K562 (cell line): ENCODE measurements around the gene RASSF6. TPM values are rescaled to one million over a fixed set of nuclear protein-coding genes. Genes with fewer than 3 reads are reported as not detected.

Experiments used
- ATAC-seq: fragments of 200-7000 bp; cut with Tn5 transposase; 3 replicates; pipeline ENCODE4 v1.9.1; 2020; ENCODE audit warnings: moderate library complexity
- BruUV-seq: library from RNA; stranded (reverse); fragments of 400-500 nt; replicated peaks from 2 replicates; lab custom pipeline; 2021; lab: Mats Ljungman, UMichigan
- CTCF ChIA-PET: fragments of 300-600 bp; formaldehyde crosslinking; extraction: SDS; loops from one replicate; lab custom pipeline; 2021; ENCODE audit warnings: low intra/inter-chr PET ratio; lab: Yijun Ruan, JAX
- POLR2A ChIA-PET: fragments of 300-600, 350-650 bp; sonication (Branson Sonifier 250); formaldehyde crosslinking; extraction: SDS; loops from one replicate; lab custom pipeline; 2021; ENCODE audit warnings: antibody characterized with exemption, inconsistent platforms; lab: Yijun Ruan, JAX
- DNase-seq, 4 experiments: peaks; one replicate each; pipeline versions ENCODE4 v3.0.0 to v3.0.0-alpha.2; 2011 to 2018; ENCODE audit warnings: low spot score in 3 of 4, mixed read lengths in 3 of 4; ENCODE audit errors: extremely low read depth in 1 of 4
- FAIRE-seq: peaks from 2 replicates; lab custom pipeline; 2011; peaks lifted over from hg19 to GRCh38; lab: Jason Lieb, UNC
- H2AFZ ChIP-seq: 2 replicates; pipeline ENCODE4 v1.6.0; 2011; ENCODE audit warnings: low read depth, low read length, control low read depth, inconsistent platforms
- H3K27ac ChIP-seq: fragments of 200-600 bp; 3 replicates; pipeline ENCODE4 v1.8.0; 2011; ENCODE audit warnings: low read depth, mild to moderate bottlenecking, control low read depth, inconsistent platforms, low read length, moderate library complexity, mixed read lengths; ENCODE audit errors: extremely low read depth
- H3K27me3 ChIP-seq, 2 experiments: fragments of 300-600 bp in 1 of 2; 2 replicates in 1 of 2; 3 replicates in 1 of 2; pipeline versions ENCODE4 v1.6.0 to v1.8.0; 2011; ENCODE audit warnings: inconsistent platforms in 2 of 2, low read length in 2 of 2, mild to moderate bottlenecking in 1 of 2, mixed read lengths in 1 of 2, moderate library complexity in 1 of 2; ENCODE audit not compliant: control insufficient read depth in 2 of 2, insufficient read depth in 2 of 2
- H3K36me3 ChIP-seq: fragments of 300-600 bp; 3 replicates; pipeline ENCODE4 v1.8.0; 2011; ENCODE audit warnings: mild to moderate bottlenecking, low read length, inconsistent platforms; ENCODE audit not compliant: control insufficient read depth, insufficient read depth
- H3K4me1 ChIP-seq, 2 experiments: fragments of 200-600 bp in 1 of 2; replicated peaks in 1 of 2; 2 replicates in 1 of 2; 3 replicates in 1 of 2; pipeline versions ENCODE4 v1.5.1 to v1.8.0; 2011; ENCODE audit warnings: inconsistent platforms in 2 of 2, low read length in 2 of 2, mild to moderate bottlenecking in 1 of 2, mixed read lengths in 1 of 2, moderate library complexity in 1 of 2; ENCODE audit not compliant: control insufficient read depth in 2 of 2, insufficient read depth in 2 of 2
- H3K4me2 ChIP-seq: 2 replicates; pipeline ENCODE4 v1.6.1; 2011; ENCODE audit warnings: low read length, control low read depth, inconsistent platforms, mixed read lengths; ENCODE audit not compliant: insufficient read depth
- H3K4me3 ChIP-seq: fragments of 200-600 bp; sonication (generic), shearing (Covaris generic); 2 replicates; pipeline ENCODE4 v1.5.1; 2016; ENCODE audit warnings: control low read depth, inconsistent platforms
- H3K79me2 ChIP-seq: fragments of 200-600 bp; 3 replicates; pipeline ENCODE4 v1.8.0; 2011; ENCODE audit warnings: low read length, inconsistent platforms; ENCODE audit not compliant: control insufficient read depth, insufficient read depth
- H3K9ac ChIP-seq, 2 experiments: 2 replicates each; pipeline versions ENCODE4 v1.6.0 to v1.6.1; 2011; ENCODE audit warnings: low read depth in 2 of 2, low read length in 2 of 2, control low read depth in 1 of 2, inconsistent platforms in 1 of 2, mild to moderate bottlenecking in 1 of 2, mixed read lengths in 1 of 2; ENCODE audit not compliant: insufficient read depth in 1 of 2
- H3K9me1 ChIP-seq: one replicate; pipeline ENCODE4 v1.6.0; 2011; ENCODE audit warnings: inconsistent platforms, mild to moderate bottlenecking, low read length, moderate library complexity; ENCODE audit not compliant: control insufficient read depth, insufficient read depth
- H3K9me3 ChIP-seq: replicated peaks from 2 replicates; pipeline ENCODE4 v1.5.1; 2011; ENCODE audit warnings: low read depth, low read length, inconsistent platforms; ENCODE audit not compliant: control insufficient read depth, insufficient read depth
- H4K20me1 ChIP-seq: replicated peaks from 2 replicates; pipeline ENCODE4 v1.6.1; 2011; ENCODE audit warnings: low read length, inconsistent platforms, mixed read lengths; ENCODE audit not compliant: control insufficient read depth, insufficient read depth
- C11orf30 ChIP-seq: fragments of 450-650 bp; IDR thresholded peaks from 2 replicates; pipeline ENCODE4 v1.6.1; 2016; ENCODE audit warnings: low read depth, mild to moderate bottlenecking
- FOS ChIP-seq: IDR thresholded peaks from 3 replicates; pipeline ENCODE4 v1.6.1; 2011; ENCODE audit not compliant: insufficient read length; ENCODE audit errors: extremely low read depth
- GTF2B ChIP-seq: IDR thresholded peaks from 2 replicates; pipeline ENCODE4 v1.6.1; 2011; ENCODE audit not compliant: insufficient read length; ENCODE audit errors: extremely low read depth
- HMBOX1 ChIP-seq: sonication (generic); IDR thresholded peaks from 2 replicates; pipeline ENCODE4 v1.6.1; 2016
- ZNF316 ChIP-seq: fragments of 450-650 bp; IDR thresholded peaks from 2 replicates; pipeline ENCODE4 v1.6.1; 2016
- WGBS: fragments of 100-300 bp; shearing (Covaris generic); methylation state at CpG from one replicate; pipeline ENCODE4 v1.1.6; 2016; ENCODE audit warnings: low coverage, mixed read lengths; ENCODE audit not compliant: insufficient coverage; ENCODE audit errors: missing lambda C conversion rate; 5-methylcytosine and 5-hydroxymethylcytosine counted together
- in situ Hi-C: fragments of 300-500 bp; cut with MboI; formaldehyde crosslinking; loops from 4 replicates; pipeline ENCODE4 v1.15.0; 2018; ENCODE audit warnings: inconsistent platforms, mixed read lengths
- intact Hi-C: fragments of 100-400 bp; cut with micrococcal nuclease; formaldehyde crosslinking; loops from 2 replicates; pipeline ENCODE4 v1.14.2; 2022
- polyA plus RNA-seq, 8 experiments: library from polyadenylated mRNA; depleted of rRNA in 4 of 8; stranded (reverse) in 5 of 8; unstranded in 3 of 8; fragments of >200 nt; fragmentation: Nextera tagmentation in 2 of 8; fragmentation: Illumina TruSeq in 1 of 8; extraction: Ambion mirVana in 2 of 8; extraction: Trizol in 1 of 8; gene quantifications; 2 replicates each; pipeline versions ENCODE4 v1.2.1 to v1.2.3, GENCODE V29; 2011 to 2014; ENCODE audit warnings: inconsistent platforms in 1 of 8, missing spikeins in 1 of 8
- total RNA-seq, 7 experiments: library from RNA; depleted of rRNA in 6 of 7; stranded (reverse); fragments of >200 nt in 6 of 7; fragmentation: Illumina TruSeq in 2 of 7; extraction: Trizol in 2 of 7; gene quantifications; 2 replicates each; pipeline versions ENCODE4 v1.2.1 to v1.2.3, GENCODE V29; 2011 to 2021; ENCODE audit warnings: low replicate concordance in 1 of 7

Gene RASSF6
- total and polyA plus RNA-seq, 9 of the 15 experiments (the other 6 are each of a cell fraction or from before 2014, with no cell fraction given), result under 0.01 to 0.25 (median 0.06) TPM; not detected in 1

- intact Hi-C loops (loop anchor here (10.0 kb wide), 2 partner anchors 227 to 337 kb away; no protein-coding TSS in a partner anchor), in situ Hi-C loops (no loop called here)
- Histone ChIP-seq H2AFZ (no peak overlapping the region), H4K20me1 (no peaks in the 10 kb centered on the region), H3K79me2 (no peaks in the 10 kb centered on the region), H3K9me3 (no peaks in the 10 kb centered on the region), H3K4me2 (no peak overlapping the region), H3K27me3 (no peaks in the 10 kb centered on the region), H3K9ac (no peak overlapping the region), H3K4me3 (no peak overlapping the region), H3K9me1 (no peaks in the 10 kb centered on the region), H3K4me1 (no peaks in the 10 kb centered on the region), H3K27ac (no peak overlapping the region), H3K36me3 (no peaks in the 10 kb centered on the region)
- CTCF ChIA-PET, result no interaction called here
- no peak for TF ChIP-seq HMBOX1
- no peak for FAIRE-seq
- no peak for DNase-seq
- BruUV-seq, result no TSS peak
- ATAC-seq, result no peak
- POLR2A ChIA-PET, result no interaction called here
Measured at GRCh38 chr4:73577371-73577770, 42.9 kb downstream of the RASSF6 start.

DNA sequence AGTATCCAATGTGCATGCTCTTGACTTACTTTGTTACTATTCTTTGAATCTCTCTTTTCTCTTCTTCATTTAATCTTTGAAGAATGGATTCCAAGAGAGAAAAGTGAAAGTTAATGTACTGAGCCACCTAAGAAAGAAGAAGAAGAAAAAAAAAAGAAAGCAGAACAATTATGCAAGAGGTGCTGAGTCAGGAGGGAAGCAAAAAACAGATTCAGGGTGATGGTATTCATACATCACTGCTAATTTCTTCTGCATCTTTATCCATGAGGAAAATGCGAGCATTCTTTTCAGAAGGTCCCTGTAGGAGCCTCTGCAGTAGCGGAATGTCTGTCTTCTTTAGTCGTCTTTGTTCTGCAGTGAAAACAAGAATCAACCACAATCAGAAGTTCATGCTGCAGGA lies 43.9 kb downstream of the RASSF6 start:
- intact Hi-C loops (loop anchor here (10.0 kb wide), 2 partner anchors 228 to 338 kb away; no protein-coding TSS in a partner anchor), in situ Hi-C loops (no loop called here)
- ChIA-PET CTCF (no interaction called here), POLR2A (interaction anchor here (0.7 kb wide), 1 partner anchor 1199 kb away, joined by 3 read pairs; no protein-coding TSS in a partner anchor)
- Histone ChIP-seq H3K79me2 (no peaks in the 10 kb centered on the region), H3K27me3 (no peaks in the 10 kb centered on the region), H2AFZ (no peak overlapping the region), H3K27ac (no peak overlapping the region), H3K36me3 (no peaks in the 10 kb centered on the region), H3K9me1 (no peaks in the 10 kb centered on the region), H4K20me1 (no peaks in the 10 kb centered on the region), H3K4me3 (no peak overlapping the region), H3K9ac (no peak overlapping the region), H3K9me3 (no peaks in the 10 kb centered on the region), H3K4me2 (no peak overlapping the region), H3K4me1 (no peaks in the 10 kb centered on the region)
- BruUV-seq, result no TSS peak
- TF ChIP-seq ZNF316, result peak; percentile 42; the same call in 1 of the 2 replicates
- no peak for TF ChIP-seq FOS
- 0 out of 2 replicates have a peak, but pooled peaks have one; percentile 10 for TF ChIP-seq C11orf30
- no peak for TF ChIP-seq GTF2B
- FAIRE-seq, result no peak
- DNase-seq, result no peak
- 36% methylated on average over 3 of the region's 3 CpGs for WGBS
- no peak for ATAC-seq
